Liver (tissue), 9 donors: ENCODE results near the gene CSAG3. TPM values are rescaled to one million over a fixed set of nuclear protein-coding genes. Genes with fewer than 3 reads are reported as not detected.

Source experiments
- DNase-seq: peaks from one replicate; pipeline ENCODE4 v3.0.0-alpha.2; 2017; ENCODE audit warnings: low spot score
- H3K27ac ChIP-seq, 2 donors: one replicate each; pipeline ENCODE4 v1.7.0; 2013; ENCODE audit warnings: inconsistent platforms in 2 of 2, low read length in 2 of 2, control low read depth in 1 of 2, low read depth in 1 of 2, mild to moderate bottlenecking in 1 of 2
- H3K27me3 ChIP-seq, 4 donors: one replicate each; pipeline versions ENCODE4 v1.6.1 to v1.7.0; 2013; ENCODE audit warnings: low read length in 3 of 4, inconsistent platforms in 1 of 4, mild to moderate bottlenecking in 1 of 4, moderate library complexity in 1 of 4; ENCODE audit not compliant: control insufficient read depth in 4 of 4, insufficient read depth in 4 of 4
- H3K36me3 ChIP-seq, 4 donors: one replicate each; pipeline versions ENCODE4 v1.6.1 to v1.7.0; 2013; ENCODE audit warnings: low read length in 3 of 4, mild to moderate bottlenecking in 3 of 4, low read depth in 1 of 4, moderate library complexity in 1 of 4; ENCODE audit not compliant: control insufficient read depth in 4 of 4, insufficient read depth in 3 of 4
- H3K4me1 ChIP-seq, 4 donors: one replicate each; pipeline versions ENCODE4 v1.6.1 to v1.7.0; 2013; ENCODE audit warnings: low read length in 3 of 4, mild to moderate bottlenecking in 3 of 4, moderate library complexity in 1 of 4; ENCODE audit not compliant: control insufficient read depth in 4 of 4, insufficient read depth in 4 of 4
- H3K4me3 ChIP-seq, 3 donors: one replicate each; pipeline versions ENCODE4 v1.6.1 to v1.7.0; 2013; ENCODE audit warnings: low read length in 3 of 3, control low read depth in 1 of 3, low read depth in 1 of 3, mild to moderate bottlenecking in 1 of 3
- H3K9ac ChIP-seq, 2 donors: one replicate each; pipeline ENCODE4 v1.7.0; 2013; ENCODE audit warnings: low read length in 2 of 2, mild to moderate bottlenecking in 2 of 2, moderate library complexity in 2 of 2, control low read depth in 1 of 2, low read depth in 1 of 2
- H3K9me3 ChIP-seq, 4 donors: one replicate each; pipeline versions ENCODE4 v1.6.1 to v1.7.0; 2013; ENCODE audit warnings: low read length in 3 of 4; ENCODE audit not compliant: control insufficient read depth in 4 of 4
- CTCF ChIP-seq: fragments of 150-350 bp; IDR thresholded peaks from 2 replicates; pipeline ENCODE4 v1.5.1; 2017; ENCODE audit warnings: improper control_type of control experiment, low read depth, low read length; ENCODE audit not compliant: missing input control
- EGR1 ChIP-seq, 2 donors: IDR thresholded peaks; 2 replicates each; pipeline ENCODE4 v1.6.1; 2016 to 2018; ENCODE audit warnings: antibody characterized with exemption in 2 of 2, low read depth in 2 of 2
- FOXA1 ChIP-seq: IDR thresholded peaks from 2 replicates; pipeline ENCODE4 v1.6.1; 2016; ENCODE audit warnings: antibody characterized with exemption
- GABPA ChIP-seq, 2 donors: IDR thresholded peaks in 1 of 2; conservative IDR thresholded peaks in 1 of 2; 2 replicates each; pipeline ENCODE4 v1.6.1; 2016; ENCODE audit warnings: antibody characterized with exemption in 2 of 2, mild to moderate bottlenecking in 1 of 2, moderate library complexity in 1 of 2
- HNF4A ChIP-seq, 2 donors: conservative IDR thresholded peaks; 2 replicates each; pipeline ENCODE4 v1.6.1; 2016; ENCODE audit warnings: antibody characterized with exemption in 2 of 2, mild to moderate bottlenecking in 2 of 2
- HNF4G ChIP-seq: IDR thresholded peaks from 2 replicates; pipeline ENCODE4 v1.6.1; 2016; ENCODE audit warnings: antibody characterized with exemption
- JUND ChIP-seq, 2 donors: IDR thresholded peaks; 2 replicates each; pipeline ENCODE4 v1.6.1; 2016; ENCODE audit warnings: antibody characterized with exemption in 2 of 2
- MAX ChIP-seq: IDR thresholded peaks from 2 replicates; pipeline ENCODE4 v1.6.1; 2016; ENCODE audit warnings: antibody characterized with exemption
- RAD21 ChIP-seq, 2 donors: IDR thresholded peaks; 2 replicates each; pipeline ENCODE4 v1.6.1; 2016; ENCODE audit warnings: antibody characterized with exemption in 2 of 2, mild to moderate bottlenecking in 2 of 2
- REST ChIP-seq: IDR thresholded peaks from 2 replicates; pipeline ENCODE4 v1.6.1; 2016; ENCODE audit warnings: antibody characterized with exemption, mild to moderate bottlenecking
- RXRA ChIP-seq, 2 donors: IDR thresholded peaks; 2 replicates each; pipeline ENCODE4 v1.6.1; 2017 to 2018; ENCODE audit warnings: antibody characterized with exemption in 2 of 2, mild to moderate bottlenecking in 1 of 2
- TAF1 ChIP-seq: conservative IDR thresholded peaks from 2 replicates; pipeline ENCODE4 v1.6.1; 2016; ENCODE audit warnings: antibody characterized with exemption, mild to moderate bottlenecking
- YY1 ChIP-seq: IDR thresholded peaks from 2 replicates; pipeline ENCODE4 v1.6.1; 2016; ENCODE audit warnings: antibody characterized with exemption, mild to moderate bottlenecking
- ZBTB33 ChIP-seq: IDR thresholded peaks from 2 replicates; pipeline ENCODE4 v1.6.1; 2016; ENCODE audit warnings: antibody characterized with exemption
- WGBS: extraction: QIAGEN DNeasy Blood & Tissue Kit; methylation state at CpG from one replicate; pipeline ENCODE4 v1.1.7; 2013; 5-methylcytosine and 5-hydroxymethylcytosine counted together
- polyA plus RNA-seq, 2 donors: library from polyadenylated mRNA; stranded (reverse) in 1 of 2; unstranded in 1 of 2; fragments of 200-250 nt in 1 of 2; fragments of >200 nt in 1 of 2; fragmentation: Nextera tagmentation in 1 of 2; extraction: Ambion mirVana in 1 of 2; gene quantifications; one replicate each; pipeline versions ENCODE4 v1.2.1 to v1.2.3, GENCODE V29; 2013 to 2015
- total RNA-seq, 2 donors: library from RNA; depleted of rRNA; stranded (reverse); fragments of >200 nt; gene quantifications; one replicate each; pipeline ENCODE4 v1.2.3, GENCODE V29; 2014
- donor health status: healthy.
- donor health status: healthy.
- donor health status: healthy.
- donor health status: healthy.
- donor health status: healthy.

CSAG3 gene
- total and polyA plus RNA-seq, 4 donors = 0.14 TPM; not detected in 3

GRCh38 chrX:152735101-152735500 lies 23.9 kb upstream of the CSAG3 start:
- no peak for DNase-seq

More at GRCh38 chrX:152735101-152735500, 23.9 kb upstream of the CSAG3 start:
- H3K27me3 ChIP-seq = no peaks in the 10 kb centered on the region
- no peak for TF ChIP-seq ZBTB33
- TF ChIP-seq EGR1 (IDR thresholded peaks at IDR 0.05; ENCODE audit: low read depth in 2 of 2) = no peak
- TF ChIP-seq GABPA (IDR thresholded peaks at IDR 0.05 in 1 of 2, conservative IDR thresholded peaks at IDR 0.05 in 1 of 2) = no peak
- TF ChIP-seq HNF4G = no peak
- TF ChIP-seq FOXA1 = no peak
- TF ChIP-seq TAF1 = no peak
- TF ChIP-seq YY1 = no peak
- no peak for TF ChIP-seq RXRA (IDR thresholded peaks at IDR 0.05)
- TF ChIP-seq HNF4A (conservative IDR thresholded peaks at IDR 0.05) = no peak
- TF ChIP-seq MAX = no peak
- TF ChIP-seq CTCF = no peak
- TF ChIP-seq RAD21 (IDR thresholded peaks at IDR 0.05) = no peak
- TF ChIP-seq JUND (IDR thresholded peaks at IDR 0.05) = no peak
- no peak for TF ChIP-seq REST
- H3K4me1 ChIP-seq = no peaks in the 10 kb centered on the region
- 73% methylated on average over 2 of the region's 2 CpGs for WGBS
- no peak overlapping the region for H3K9ac ChIP-seq
- H3K4me3 ChIP-seq = no peak overlapping the region
- H3K27ac ChIP-seq = no peak overlapping the region
- H3K9me3 ChIP-seq = no peaks in the 10 kb centered on the region
- H3K36me3 ChIP-seq = no peaks in the 10 kb centered on the region
